ENCODE data around the gene SSR4.

GRCh38 chrX:153766871-153767673 lies 27.4 kb upstream of the SSR4 start:
- no peak for TF ChIP-seq STAT6 (CRISPR knock-in tag; conservative IDR thresholded peaks at IDR 0.05; ENCODE audit: low read depth)
- TF ChIP-seq SOX15 (CRISPR knock-in tag; IDR thresholded peaks at IDR 0.05): no peak
- no peak for TF ChIP-seq E2F4 (CRISPR knock-in tag; IDR thresholded peaks at IDR 0.05; ENCODE audit: borderline replicate concordance, low read depth)
- TF ChIP-seq CTCF (IDR thresholded peaks at IDR 0.05): no peak
- TF ChIP-seq FOXK1 (CRISPR knock-in tag; IDR thresholded peaks at IDR 0.05): no peak
- TF ChIP-seq PRRX2 (CRISPR knock-in tag; IDR thresholded peaks at IDR 0.05): no peak
- no peak for TF ChIP-seq NR3C1 (CRISPR knock-in tag; conservative IDR thresholded peaks at IDR 0.05; ENCODE audit: low read depth)

Data from WTC11 (cell line).